Activated CD8-positive, alpha-beta memory T cell treated with anti-CD3 and anti-CD28 coated beads for 1 hour (primary cell): Measurements from ENCODE around the gene USP40.

Experiments used
- DNase-seq, 2 donors: peaks; one replicate each; pipeline ENCODE4 v3.0.0-alpha.2; 2020; ENCODE audit warnings: low read depth in 1 of 2; ENCODE audit errors: extremely low read depth in 1 of 2

USP40 gene

GRCh38 chr2:233446606-233447305, 119.8 kb downstream of the USP40 start:
- no peak for DNase-seq

DNA sequence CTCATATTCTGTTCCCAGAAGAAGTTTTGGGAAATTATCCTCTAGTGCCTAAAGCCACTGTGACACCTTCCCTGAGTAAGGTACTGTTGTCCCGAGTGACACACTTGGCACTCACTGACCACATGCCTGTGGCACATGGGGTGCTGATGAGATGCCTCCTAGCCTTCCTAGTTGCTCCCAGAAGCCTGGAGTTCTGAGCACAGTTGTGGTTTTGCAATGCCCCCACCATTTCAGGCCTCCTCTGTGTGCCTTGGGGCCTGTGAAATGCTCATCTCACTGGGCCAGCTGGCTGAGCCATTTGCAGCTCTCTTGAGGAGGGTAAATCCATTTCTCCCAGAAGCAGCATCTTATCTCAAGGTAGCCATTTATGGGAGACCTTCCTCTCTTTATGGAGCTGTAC, 120.5 kb downstream of the USP40 start:
- DNase-seq: no peak

DNA sequence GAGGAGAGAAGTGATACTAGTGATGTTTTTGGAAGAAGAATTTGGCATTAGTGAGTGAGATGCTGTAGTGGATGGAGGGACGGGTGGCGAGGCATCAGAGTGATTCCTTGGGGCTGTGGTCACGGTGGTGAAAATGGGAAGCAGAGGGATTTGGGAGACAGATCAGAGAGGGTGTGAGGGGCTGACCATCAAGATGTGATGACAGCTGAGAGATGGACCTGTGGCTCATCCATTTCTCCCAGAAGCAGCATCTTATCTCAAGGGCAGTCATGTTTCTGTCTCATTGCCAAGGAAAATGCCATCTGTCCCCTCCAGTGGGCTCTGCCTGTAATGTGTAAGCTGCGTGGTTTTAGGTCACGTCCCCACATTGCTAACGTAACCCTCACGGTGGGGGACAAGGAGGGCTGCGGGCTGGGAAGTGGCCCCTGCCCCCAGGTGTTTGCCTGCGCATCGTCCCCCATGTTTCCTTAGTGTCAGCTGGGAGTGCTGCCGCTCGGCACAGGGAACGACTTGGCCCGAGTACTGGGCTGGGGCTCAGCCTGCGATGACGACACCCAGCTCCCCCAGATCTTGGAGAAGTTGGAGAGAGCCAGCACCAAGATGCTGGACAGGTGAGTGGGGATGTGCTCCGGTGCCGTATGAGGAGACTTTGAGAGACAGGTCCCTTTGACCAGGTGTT, 121.3 kb downstream of the USP40 start:
- no peak for DNase-seq

DNA sequence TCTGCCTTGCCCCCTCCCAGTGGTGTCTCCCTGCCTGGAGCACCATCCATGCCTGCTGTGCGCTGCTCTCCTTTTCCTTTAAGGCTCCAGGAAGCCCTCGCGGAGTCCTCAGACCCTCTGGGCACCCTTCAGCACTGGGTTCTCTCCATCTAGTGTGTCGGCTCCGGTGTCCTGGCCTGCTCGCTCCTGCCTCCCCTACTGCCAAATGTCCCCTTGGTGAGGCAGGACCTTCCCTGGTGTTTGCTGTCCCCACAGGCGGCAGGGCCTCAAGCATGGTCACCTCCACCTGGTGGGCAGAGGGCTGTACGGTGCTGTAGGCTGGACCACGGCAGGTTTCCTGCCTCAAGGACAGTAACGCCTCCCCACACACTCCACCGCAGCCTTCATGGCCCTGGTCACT, 122.1 kb downstream of the USP40 start:
- DNase-seq: no peak

- peak; percentile 72 to 77 for DNase-seq
Measured at GRCh38 chr2:233443511-233444183, 122.9 kb downstream of the USP40 start.

DNA sequence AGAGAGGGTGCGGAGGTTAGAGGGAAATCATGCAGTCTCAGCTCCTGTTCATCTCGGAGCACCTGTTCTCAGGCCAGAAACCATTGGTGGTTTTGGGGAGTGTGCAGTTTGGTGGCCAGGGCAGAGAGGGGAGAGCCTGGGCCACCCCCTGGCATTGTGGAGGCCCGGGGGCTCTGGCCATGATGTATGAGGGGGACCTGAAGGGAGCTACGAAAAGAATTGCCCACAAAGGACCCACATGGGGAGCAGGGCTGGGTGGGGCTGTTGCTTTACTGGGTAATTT, 124.6 kb downstream of the USP40 start:
- no peak for DNase-seq

GRCh38 chr2:233441161-233442027, 125.2 kb downstream of the USP40 start:
- DNase-seq: no peak

GRCh38 chr2:233440714-233441113, 125.9 kb downstream of the USP40 start:
- no peak for DNase-seq

DNA sequence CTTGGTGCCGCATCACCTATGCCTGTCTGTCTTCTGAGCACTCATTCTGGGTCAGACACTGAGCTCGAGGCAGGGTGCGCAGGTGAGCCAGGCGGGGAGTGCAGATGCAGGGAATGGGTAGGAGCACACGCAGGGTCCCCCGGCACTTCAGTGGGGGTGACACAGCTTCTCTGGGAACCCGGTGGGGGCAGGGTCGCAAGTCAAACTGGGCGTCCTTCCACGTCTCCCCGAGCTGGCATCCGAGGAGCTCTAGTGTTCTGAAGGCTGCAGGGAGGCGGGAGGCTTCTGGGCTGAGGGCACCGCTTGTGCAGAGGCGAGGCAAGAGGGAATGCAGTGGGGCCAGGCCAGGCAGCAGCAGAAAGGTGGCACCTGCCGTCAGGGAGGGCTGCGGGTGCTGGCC, 126.3 kb downstream of the USP40 start:
- no peak for DNase-seq

GRCh38 chr2:233439191-233439590, 127.4 kb downstream of the USP40 start:
- DNase-seq: no peak

GRCh38 chr2:233438573-233439147, 127.9 kb downstream of the USP40 start:
- DNase-seq: no peak

GRCh38 chr2:233437439-233437955, 129.1 kb downstream of the USP40 start:
- DNase-seq: no peak

GRCh38 chr2:233436691-233437438, 129.7 kb downstream of the USP40 start:
- DNase-seq: no peak

DNA sequence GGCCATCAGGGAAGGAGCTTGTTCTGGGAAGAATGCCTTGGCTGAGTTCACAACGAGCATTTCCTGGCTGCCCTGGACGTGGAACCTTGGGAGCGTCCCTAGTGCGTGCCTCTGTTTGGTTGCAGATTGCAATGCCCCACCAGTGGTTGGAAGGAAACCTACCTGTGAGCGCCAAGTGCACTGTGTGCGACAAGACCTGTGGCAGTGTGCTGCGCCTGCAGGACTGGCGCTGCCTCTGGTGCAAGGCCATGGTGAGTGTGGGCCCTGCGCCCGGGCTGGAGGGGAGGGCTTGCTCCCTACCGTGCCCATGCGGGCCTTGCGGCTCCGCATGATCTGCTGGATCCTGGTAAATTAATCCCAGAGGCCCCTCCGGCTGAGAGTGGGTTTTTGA, 130.4 kb downstream of the USP40 start:
- DNase-seq: no peak

DNA sequence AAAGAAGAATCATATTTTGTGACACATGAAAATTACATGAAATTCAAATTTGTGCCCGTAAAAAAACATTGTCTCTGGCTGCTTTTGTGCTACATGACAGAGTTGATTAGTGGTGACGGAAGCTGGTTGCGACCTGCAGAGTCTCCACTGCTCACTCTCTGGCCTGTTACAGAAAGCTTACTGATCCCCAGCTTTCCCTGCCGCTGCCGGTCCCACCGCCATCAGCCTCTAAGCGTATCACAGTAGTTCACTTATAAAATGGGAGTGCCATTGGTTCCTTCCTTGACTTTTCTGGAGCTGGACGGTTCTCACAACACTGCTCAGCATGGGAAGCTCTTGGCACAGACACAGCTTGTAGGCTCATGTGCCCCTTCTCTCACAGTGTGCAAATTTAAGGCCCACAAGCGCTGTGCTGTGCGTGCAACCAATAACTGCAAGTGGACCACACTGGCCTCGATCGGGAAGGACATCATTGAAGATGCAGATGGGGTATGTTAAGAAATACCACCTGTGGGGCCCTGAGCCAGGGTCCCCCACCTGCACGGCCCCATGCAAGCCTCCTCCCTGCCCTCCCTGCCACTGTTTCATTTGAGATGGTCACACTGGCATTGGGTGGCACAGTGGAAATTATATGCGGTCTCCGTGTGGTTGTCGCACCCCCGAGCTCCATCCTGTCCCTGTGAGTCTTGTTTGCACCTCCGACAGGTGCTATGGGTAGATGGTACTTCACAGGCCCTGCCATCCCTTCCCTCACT, 131.0 kb downstream of the USP40 start:
- DNase-seq: no peak

DNA sequence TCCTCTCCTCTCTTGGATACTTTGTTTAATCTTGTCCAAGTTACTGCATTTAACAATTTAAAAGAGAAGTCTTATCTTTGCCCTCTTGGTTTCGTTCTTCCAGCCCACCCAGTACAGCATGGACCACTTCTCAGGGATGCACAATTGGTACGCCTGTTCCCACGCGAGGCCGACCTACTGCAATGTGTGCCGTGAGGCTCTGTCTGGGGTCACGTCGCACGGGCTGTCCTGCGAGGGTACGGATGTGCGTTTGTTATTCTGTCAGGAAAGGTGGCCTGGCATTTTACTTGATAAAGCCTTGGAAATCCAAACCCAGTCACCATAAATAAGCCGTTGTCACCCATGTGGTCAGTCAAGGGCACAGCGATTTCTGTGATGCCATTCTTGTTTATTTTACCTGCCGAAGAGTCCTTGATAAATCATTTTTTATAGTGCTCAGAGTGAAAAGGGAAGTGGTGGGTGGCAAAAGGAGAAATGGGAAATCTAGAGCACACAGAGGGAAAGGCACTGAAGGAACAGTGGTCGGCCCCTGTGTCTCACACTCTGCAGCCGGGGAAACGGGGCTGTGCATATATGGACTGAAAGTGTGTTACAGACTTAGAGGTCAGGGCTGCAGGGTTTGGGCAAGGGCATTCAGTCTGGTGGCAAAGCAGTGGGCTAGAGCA, 131.8 kb downstream of the USP40 start:
- no peak for DNase-seq

DNA sequence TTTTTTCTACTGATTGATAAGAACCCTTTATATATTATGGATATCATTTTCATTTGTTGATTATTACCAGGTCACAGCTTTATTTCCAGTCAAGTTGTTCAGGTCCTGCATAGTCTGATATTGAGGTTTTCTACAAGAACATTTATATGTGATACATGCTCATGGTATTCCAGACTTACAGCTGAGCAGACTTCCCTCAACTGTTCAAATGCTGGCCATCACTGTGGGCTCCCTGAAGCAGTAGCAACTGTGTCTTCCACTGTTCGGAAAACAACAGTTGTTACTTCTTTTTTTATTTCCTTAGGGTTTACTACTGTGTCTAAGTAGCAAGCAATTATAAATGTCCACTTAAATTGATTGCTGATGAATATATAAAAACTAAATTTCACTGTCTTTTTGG, 132.8 kb downstream of the USP40 start:
- DNase-seq: no peak

- DNase-seq: no peak
Measured at GRCh38 chr2:233433029-233433428, 133.6 kb downstream of the USP40 start.

DNA sequence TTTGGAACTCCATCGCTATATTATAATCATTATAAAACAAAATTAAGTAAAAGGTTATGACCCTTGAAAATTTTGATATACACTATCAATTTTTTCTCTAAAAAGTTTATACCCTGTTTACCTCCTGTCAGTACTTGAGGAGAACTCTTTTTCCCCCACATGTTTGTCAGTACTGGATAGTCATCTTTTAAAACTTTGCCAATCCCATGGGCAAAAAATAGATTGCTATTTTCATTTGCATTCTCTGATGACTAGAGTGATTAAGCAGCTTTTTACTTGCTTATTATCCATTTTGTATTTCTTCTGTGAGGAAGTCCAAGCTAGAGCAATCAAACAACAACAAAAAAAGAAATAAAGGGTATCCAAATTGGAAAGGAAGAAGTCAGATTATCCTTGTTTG, 135.9 kb downstream of the USP40 start:
- no peak for DNase-seq
